DOHH2 (cell line): Measurements from ENCODE around the gene GRB14.

ENCODE experiments used
- CTCF ChIP-seq: fragments of 200-600 bp; sonication (generic); IDR thresholded peaks from one replicate; pipeline ENCODE4 v1.5.1; 2014; ENCODE audit warnings: antibody characterized with exemption, mild to moderate bottlenecking, low read depth, low read length; ENCODE audit not compliant: poor library complexity, severe bottlenecking
- EZH2phosphoT487 ChIP-seq: fragments of 200-600 bp; sonication (generic); IDR thresholded peaks from 2 replicates; pipeline ENCODE4 v1.6.1; 2017; ENCODE audit warnings: borderline replicate concordance, mild to moderate bottlenecking, antibody characterized with exemption, low read length, moderate library complexity, mixed read lengths

GRCh38 chr2:164642946-164643555 lies 21.8 kb upstream of the GRB14 start:
- TF ChIP-seq CTCF: no peak
- no peak for TF ChIP-seq EZH2phosphoT487
